HEK293 (cell line): ENCODE results near the gene OR7G1.

Experiments
- TCF7L2 ChIP-seq: IDR thresholded peaks from 2 replicates; pipeline ENCODE4 v1.6.1; 2011; ENCODE audit warnings: low read depth, mild to moderate bottlenecking, inconsistent platforms, low read length, moderate library complexity, borderline replicate concordance
- ZBTB20 ChIP-seq: fragments of 450-650 bp; formaldehyde crosslinking; IDR thresholded peaks from 2 replicates; pipeline ENCODE4 v1.5.1; 2016; ENCODE audit warnings: missing biosample characterization, missing genetic modification characterization
- ZNF239 ChIP-seq: fragments of 450-650 bp; formaldehyde crosslinking; IDR thresholded peaks from 2 replicates; pipeline ENCODE4 v1.5.1; 2016; ENCODE audit warnings: missing biosample characterization, missing genetic modification characterization
- ZNF366 ChIP-seq: fragments of 450-650 bp; formaldehyde crosslinking; conservative IDR thresholded peaks from 2 replicates; pipeline ENCODE4 v1.5.1; 2016; ENCODE audit warnings: missing biosample characterization, missing genetic modification characterization
- ZNF768 ChIP-seq: fragments of 450-650 bp; formaldehyde crosslinking; IDR thresholded peaks from 2 replicates; pipeline ENCODE4 v1.5.1; 2018; ENCODE audit warnings: missing biosample characterization, mild to moderate bottlenecking, missing genetic modification characterization
- TF ChIP-seq, protein P1 (sequence below): fragments of 450-650 bp; formaldehyde crosslinking; IDR thresholded peaks from 2 replicates; pipeline ENCODE4 v1.5.1; 2017; ENCODE audit warnings: missing biosample characterization, missing genetic modification characterization
- TF ChIP-seq, protein P2 (sequence below): fragments of 450-650 bp; formaldehyde crosslinking; IDR thresholded peaks from 2 replicates; pipeline ENCODE4 v1.5.1; 2016; ENCODE audit warnings: missing biosample characterization, missing genetic modification characterization
- TF ChIP-seq, protein P3 (sequence below): fragments of 450-650 bp; formaldehyde crosslinking; IDR thresholded peaks from 2 replicates; pipeline ENCODE4 v1.5.1; 2016; ENCODE audit warnings: missing biosample characterization, missing genetic modification characterization

DNA sequence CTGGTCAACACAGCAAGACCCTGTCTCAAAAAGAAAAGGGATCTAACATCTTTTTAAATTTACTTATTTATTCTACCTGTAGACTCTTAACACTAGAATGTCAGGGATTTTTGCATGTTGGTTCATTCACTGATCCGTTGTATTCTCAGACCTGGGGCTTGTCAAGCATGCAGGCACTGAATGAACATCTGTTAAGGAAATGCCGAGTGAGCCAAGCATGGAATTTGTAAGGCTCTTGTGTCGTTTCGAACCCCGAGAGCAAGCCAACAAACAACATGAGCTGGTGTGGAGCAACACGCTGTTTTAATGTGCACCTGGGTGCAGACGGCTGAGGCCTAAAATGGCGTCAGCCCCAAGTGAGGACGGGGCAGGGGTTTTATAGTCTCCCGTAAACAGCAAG is 38.7 kb downstream of the OR7G1 start:
- TF ChIP-seq, protein P1, sequence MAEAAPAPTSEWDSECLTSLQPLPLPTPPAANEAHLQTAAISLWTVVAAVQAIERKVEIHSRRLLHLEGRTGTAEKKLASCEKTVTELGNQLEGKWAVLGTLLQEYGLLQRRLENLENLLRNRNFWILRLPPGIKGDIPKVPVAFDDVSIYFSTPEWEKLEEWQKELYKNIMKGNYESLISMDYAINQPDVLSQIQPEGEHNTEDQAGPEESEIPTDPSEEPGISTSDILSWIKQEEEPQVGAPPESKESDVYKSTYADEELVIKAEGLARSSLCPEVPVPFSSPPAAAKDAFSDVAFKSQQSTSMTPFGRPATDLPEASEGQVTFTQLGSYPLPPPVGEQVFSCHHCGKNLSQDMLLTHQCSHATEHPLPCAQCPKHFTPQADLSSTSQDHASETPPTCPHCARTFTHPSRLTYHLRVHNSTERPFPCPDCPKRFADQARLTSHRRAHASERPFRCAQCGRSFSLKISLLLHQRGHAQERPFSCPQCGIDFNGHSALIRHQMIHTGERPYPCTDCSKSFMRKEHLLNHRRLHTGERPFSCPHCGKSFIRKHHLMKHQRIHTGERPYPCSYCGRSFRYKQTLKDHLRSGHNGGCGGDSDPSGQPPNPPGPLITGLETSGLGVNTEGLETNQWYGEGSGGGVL (tag by site-specific recombination): no peak
- TF ChIP-seq, protein P2, sequence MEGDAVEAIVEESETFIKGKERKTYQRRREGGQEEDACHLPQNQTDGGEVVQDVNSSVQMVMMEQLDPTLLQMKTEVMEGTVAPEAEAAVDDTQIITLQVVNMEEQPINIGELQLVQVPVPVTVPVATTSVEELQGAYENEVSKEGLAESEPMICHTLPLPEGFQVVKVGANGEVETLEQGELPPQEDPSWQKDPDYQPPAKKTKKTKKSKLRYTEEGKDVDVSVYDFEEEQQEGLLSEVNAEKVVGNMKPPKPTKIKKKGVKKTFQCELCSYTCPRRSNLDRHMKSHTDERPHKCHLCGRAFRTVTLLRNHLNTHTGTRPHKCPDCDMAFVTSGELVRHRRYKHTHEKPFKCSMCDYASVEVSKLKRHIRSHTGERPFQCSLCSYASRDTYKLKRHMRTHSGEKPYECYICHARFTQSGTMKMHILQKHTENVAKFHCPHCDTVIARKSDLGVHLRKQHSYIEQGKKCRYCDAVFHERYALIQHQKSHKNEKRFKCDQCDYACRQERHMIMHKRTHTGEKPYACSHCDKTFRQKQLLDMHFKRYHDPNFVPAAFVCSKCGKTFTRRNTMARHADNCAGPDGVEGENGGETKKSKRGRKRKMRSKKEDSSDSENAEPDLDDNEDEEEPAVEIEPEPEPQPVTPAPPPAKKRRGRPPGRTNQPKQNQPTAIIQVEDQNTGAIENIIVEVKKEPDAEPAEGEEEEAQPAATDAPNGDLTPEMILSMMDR: no peak
- TF ChIP-seq, protein P3, sequence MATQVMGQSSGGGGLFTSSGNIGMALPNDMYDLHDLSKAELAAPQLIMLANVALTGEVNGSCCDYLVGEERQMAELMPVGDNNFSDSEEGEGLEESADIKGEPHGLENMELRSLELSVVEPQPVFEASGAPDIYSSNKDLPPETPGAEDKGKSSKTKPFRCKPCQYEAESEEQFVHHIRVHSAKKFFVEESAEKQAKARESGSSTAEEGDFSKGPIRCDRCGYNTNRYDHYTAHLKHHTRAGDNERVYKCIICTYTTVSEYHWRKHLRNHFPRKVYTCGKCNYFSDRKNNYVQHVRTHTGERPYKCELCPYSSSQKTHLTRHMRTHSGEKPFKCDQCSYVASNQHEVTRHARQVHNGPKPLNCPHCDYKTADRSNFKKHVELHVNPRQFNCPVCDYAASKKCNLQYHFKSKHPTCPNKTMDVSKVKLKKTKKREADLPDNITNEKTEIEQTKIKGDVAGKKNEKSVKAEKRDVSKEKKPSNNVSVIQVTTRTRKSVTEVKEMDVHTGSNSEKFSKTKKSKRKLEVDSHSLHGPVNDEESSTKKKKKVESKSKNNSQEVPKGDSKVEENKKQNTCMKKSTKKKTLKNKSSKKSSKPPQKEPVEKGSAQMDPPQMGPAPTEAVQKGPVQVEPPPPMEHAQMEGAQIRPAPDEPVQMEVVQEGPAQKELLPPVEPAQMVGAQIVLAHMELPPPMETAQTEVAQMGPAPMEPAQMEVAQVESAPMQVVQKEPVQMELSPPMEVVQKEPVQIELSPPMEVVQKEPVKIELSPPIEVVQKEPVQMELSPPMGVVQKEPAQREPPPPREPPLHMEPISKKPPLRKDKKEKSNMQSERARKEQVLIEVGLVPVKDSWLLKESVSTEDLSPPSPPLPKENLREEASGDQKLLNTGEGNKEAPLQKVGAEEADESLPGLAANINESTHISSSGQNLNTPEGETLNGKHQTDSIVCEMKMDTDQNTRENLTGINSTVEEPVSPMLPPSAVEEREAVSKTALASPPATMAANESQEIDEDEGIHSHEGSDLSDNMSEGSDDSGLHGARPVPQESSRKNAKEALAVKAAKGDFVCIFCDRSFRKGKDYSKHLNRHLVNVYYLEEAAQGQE (tag by site-specific recombination): no peak
- TF ChIP-seq TCF7L2 (no peak), ZBTB20 (no peak), ZNF768 (no peak), ZNF366 (tag by site-specific recombination) (no peak), ZNF239 (tag by site-specific recombination) (no peak)
